GM19023 (cell line): Measurements from ENCODE around the gene PHLPP1.

Experiments used
- ATAC-seq: cut with Tn5 transposase; IDR thresholded peaks from one replicate; pipeline ENCODE4 v1.9.1; 2021; ENCODE audit warnings: mild to moderate bottlenecking, moderate library complexity; ENCODE audit not compliant: unreplicated experiment

Gene PHLPP1

GRCh38 chr18:62933261-62933887, 218.0 kb downstream of the PHLPP1 start:
- no peak for ATAC-seq

- no peak for ATAC-seq
These were observed 220.7 kb downstream of the PHLPP1 start for GRCh38 chr18:62935994-62936393.

- ATAC-seq = no peak
These were observed 221.7 kb downstream of the PHLPP1 start for GRCh38 chr18:62937065-62937464.

GRCh38 chr18:62938006-62938405, 222.7 kb downstream of the PHLPP1 start:
- ATAC-seq = no peak

GRCh38 chr18:62938487-62938886, 223.1 kb downstream of the PHLPP1 start:
- no peak for ATAC-seq

- no peak for ATAC-seq
These were observed 224.1 kb downstream of the PHLPP1 start for GRCh38 chr18:62939433-62939832.

GRCh38 chr18:62939926-62940325, 224.6 kb downstream of the PHLPP1 start:
- no peak for ATAC-seq

GRCh38 chr18:62942578-62942977, 227.2 kb downstream of the PHLPP1 start:
- no peak for ATAC-seq

- ATAC-seq = no peak
These were observed 229.1 kb downstream of the PHLPP1 start for GRCh38 chr18:62944454-62944853.

- ATAC-seq = no peak
These were observed 233.4 kb downstream of the PHLPP1 start for GRCh38 chr18:62948788-62949187.

- ATAC-seq = no peak
These were observed 234.9 kb downstream of the PHLPP1 start for GRCh38 chr18:62950246-62950645.

- no peak for ATAC-seq
These were observed 237.5 kb downstream of the PHLPP1 start for GRCh38 chr18:62952807-62953206.

- no peak for ATAC-seq
These were observed 238.3 kb downstream of the PHLPP1 start for GRCh38 chr18:62953663-62954062.

GRCh38 chr18:62954366-62954765, 239.0 kb downstream of the PHLPP1 start:
- ATAC-seq = no peak

GRCh38 chr18:62957885-62958472, 242.6 kb downstream of the PHLPP1 start:
- peak; percentile 57 for ATAC-seq

GRCh38 chr18:62959481-62959880, 244.1 kb downstream of the PHLPP1 start:
- no peak for ATAC-seq

- no peak for ATAC-seq
These were observed 248.2 kb downstream of the PHLPP1 start for GRCh38 chr18:62963507-62963906.

- no peak for ATAC-seq
These were observed 249.1 kb downstream of the PHLPP1 start for GRCh38 chr18:62964432-62964831.

GRCh38 chr18:62967089-62967488, 251.7 kb downstream of the PHLPP1 start:
- ATAC-seq = no peak

- ATAC-seq = no peak
These were observed 258.3 kb downstream of the PHLPP1 start for GRCh38 chr18:62973689-62974088.

GRCh38 chr18:62974388-62974787, 259.0 kb downstream of the PHLPP1 start:
- ATAC-seq = no peak

- no peak for ATAC-seq
These were observed 259.8 kb downstream of the PHLPP1 start for GRCh38 chr18:62974928-62975675.
